ENCODE measurements around the gene AAMP.

DNA sequence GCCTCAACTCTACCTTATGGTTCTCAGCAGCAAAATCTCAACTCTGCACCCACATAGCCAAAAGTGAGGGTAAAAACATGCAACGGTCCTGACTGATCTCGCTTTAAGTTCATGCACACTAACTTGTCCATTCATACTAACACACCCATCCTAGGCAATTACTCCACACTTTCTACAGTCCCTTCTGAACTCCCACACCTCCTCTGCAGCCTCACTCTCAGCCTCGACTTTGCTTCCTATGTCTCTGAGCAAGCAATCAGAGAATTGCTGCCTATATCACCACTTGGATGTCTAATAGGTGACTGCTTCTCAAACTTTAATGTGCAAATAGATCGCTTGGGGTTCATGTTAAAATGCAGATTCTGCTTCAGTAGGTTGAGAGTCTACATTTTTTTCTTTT, 30.2 kb upstream of the AAMP start:
- TF ChIP-seq TAF1 (IDR thresholded peaks at IDR 0.05; ENCODE audit: borderline replicate concordance, insufficient read depth, low read length), result no peak
- TF ChIP-seq POLR2AphosphoS5 (IDR thresholded peaks at IDR 0.05; ENCODE audit: low read depth, low read length), result no peak
- TF ChIP-seq FOXP2 (optimal IDR thresholded peaks at IDR 0.05; ENCODE audit: borderline replicate concordance, extremely low read depth, extremely low read length, insufficient read depth), result no peak
- TF ChIP-seq, protein P1, sequence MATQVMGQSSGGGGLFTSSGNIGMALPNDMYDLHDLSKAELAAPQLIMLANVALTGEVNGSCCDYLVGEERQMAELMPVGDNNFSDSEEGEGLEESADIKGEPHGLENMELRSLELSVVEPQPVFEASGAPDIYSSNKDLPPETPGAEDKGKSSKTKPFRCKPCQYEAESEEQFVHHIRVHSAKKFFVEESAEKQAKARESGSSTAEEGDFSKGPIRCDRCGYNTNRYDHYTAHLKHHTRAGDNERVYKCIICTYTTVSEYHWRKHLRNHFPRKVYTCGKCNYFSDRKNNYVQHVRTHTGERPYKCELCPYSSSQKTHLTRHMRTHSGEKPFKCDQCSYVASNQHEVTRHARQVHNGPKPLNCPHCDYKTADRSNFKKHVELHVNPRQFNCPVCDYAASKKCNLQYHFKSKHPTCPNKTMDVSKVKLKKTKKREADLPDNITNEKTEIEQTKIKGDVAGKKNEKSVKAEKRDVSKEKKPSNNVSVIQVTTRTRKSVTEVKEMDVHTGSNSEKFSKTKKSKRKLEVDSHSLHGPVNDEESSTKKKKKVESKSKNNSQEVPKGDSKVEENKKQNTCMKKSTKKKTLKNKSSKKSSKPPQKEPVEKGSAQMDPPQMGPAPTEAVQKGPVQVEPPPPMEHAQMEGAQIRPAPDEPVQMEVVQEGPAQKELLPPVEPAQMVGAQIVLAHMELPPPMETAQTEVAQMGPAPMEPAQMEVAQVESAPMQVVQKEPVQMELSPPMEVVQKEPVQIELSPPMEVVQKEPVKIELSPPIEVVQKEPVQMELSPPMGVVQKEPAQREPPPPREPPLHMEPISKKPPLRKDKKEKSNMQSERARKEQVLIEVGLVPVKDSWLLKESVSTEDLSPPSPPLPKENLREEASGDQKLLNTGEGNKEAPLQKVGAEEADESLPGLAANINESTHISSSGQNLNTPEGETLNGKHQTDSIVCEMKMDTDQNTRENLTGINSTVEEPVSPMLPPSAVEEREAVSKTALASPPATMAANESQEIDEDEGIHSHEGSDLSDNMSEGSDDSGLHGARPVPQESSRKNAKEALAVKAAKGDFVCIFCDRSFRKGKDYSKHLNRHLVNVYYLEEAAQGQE (IDR thresholded peaks at IDR 0.05; ENCODE audit: insufficient read depth in 1 of 2, low read depth in 2 of 2, low read length in 2 of 2), result no peak

All from PFSK-1 (cell line).